BE2C (cell line): ENCODE measurements around the gene TBC1D22A.

Source experiments
- DNase-seq: peaks from one replicate; pipeline ENCODE4 v3.0.0-alpha.2; 2020
- H3K27me3 ChIP-seq: fragments of 250-450 bp; sonication (Bioruptor Pico); 2 replicates; pipeline ENCODE4 v1.5.1; 2020; ENCODE audit warnings: mild to moderate bottlenecking
- H3K36me3 ChIP-seq: fragments of 250-450 bp; sonication (Bioruptor Pico); 2 replicates; pipeline ENCODE4 v1.5.1; 2020; ENCODE audit warnings: mild to moderate bottlenecking
- H3K4me1 ChIP-seq: fragments of 250-450 bp; sonication (Bioruptor Pico); 2 replicates; pipeline ENCODE4 v1.5.1; 2020
- H3K4me3 ChIP-seq: 2 replicates; pipeline ENCODE4 v1.5.1; 2011; ENCODE audit warnings: low read depth, low read length
- H3K9me3 ChIP-seq: fragments of 250-450 bp; sonication (Bioruptor Pico); 2 replicates; pipeline ENCODE4 v1.5.1; 2020
- TF ChIP-seq, protein P1 (sequence below): IDR thresholded peaks from 2 replicates; pipeline ENCODE4 v1.5.1; 2012; ENCODE audit warnings: mild to moderate bottlenecking, low read depth, low read length

Gene TBC1D22A

DNA sequence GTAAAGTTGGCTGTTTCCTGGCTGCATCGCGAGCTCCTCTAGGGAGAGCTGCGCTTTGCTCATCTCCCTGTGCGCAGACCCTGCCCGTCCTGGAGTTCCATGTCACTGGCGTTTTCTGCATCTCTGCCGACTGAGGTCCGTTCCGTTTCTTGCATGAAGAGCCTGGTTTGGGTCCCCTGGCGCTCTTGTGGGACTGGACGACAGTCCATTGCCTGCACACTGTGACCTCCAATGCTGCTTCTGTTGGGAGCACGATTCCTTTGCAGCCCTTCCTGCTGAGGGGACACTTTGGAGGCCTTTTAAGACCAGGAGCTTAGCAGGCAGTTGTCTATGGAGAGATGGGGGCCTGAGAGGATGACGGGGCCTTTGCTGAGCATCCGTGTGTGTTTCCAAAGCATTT is 90.3 kb downstream of the TBC1D22A start:
- Histone ChIP-seq H3K4me3 (no peak overlapping the region), H3K4me1 (peaks cover 15% of the 10 kb centered on the region), H3K27me3 (no peaks in the 10 kb centered on the region), H3K36me3 (no peaks in the 10 kb centered on the region; the same call in 1 of the 2 replicates), H3K9me3 (no peaks in the 10 kb centered on the region)
- DNase-seq = no peak
- TF ChIP-seq, protein P1, sequence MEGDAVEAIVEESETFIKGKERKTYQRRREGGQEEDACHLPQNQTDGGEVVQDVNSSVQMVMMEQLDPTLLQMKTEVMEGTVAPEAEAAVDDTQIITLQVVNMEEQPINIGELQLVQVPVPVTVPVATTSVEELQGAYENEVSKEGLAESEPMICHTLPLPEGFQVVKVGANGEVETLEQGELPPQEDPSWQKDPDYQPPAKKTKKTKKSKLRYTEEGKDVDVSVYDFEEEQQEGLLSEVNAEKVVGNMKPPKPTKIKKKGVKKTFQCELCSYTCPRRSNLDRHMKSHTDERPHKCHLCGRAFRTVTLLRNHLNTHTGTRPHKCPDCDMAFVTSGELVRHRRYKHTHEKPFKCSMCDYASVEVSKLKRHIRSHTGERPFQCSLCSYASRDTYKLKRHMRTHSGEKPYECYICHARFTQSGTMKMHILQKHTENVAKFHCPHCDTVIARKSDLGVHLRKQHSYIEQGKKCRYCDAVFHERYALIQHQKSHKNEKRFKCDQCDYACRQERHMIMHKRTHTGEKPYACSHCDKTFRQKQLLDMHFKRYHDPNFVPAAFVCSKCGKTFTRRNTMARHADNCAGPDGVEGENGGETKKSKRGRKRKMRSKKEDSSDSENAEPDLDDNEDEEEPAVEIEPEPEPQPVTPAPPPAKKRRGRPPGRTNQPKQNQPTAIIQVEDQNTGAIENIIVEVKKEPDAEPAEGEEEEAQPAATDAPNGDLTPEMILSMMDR = no peak

DNA sequence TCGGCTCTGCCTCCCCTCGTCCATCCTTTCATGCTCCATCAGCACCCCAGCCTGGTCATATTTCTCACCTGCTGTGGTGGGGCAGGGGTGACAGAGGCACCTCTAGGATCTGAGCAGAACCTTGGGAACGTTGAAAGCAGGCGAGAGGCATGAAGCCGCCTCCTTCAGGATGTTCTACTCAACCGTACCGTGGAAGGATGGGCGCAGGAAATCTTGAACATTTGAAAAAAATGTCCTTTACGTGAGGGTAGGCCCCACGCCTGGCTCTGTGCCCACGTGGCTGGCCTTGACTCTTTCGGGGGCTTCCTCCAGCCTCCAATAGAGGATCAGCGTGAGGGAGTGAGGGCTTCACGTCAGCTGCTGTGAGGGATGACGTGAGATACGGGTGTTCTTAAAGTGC is 90.7 kb downstream of the TBC1D22A start:
- H3K27me3 ChIP-seq = no peaks in the 10 kb centered on the region
- no peaks in the 10 kb centered on the region for H3K9me3 ChIP-seq
- H3K4me1 ChIP-seq = peaks cover 15% of the 10 kb centered on the region
- H3K4me3 ChIP-seq = no peak overlapping the region
- DNase-seq = no peak
- TF ChIP-seq, protein P1 = no peak
- H3K36me3 ChIP-seq = no peaks in the 10 kb centered on the region; the same call in 1 of the 2 replicates

DNA sequence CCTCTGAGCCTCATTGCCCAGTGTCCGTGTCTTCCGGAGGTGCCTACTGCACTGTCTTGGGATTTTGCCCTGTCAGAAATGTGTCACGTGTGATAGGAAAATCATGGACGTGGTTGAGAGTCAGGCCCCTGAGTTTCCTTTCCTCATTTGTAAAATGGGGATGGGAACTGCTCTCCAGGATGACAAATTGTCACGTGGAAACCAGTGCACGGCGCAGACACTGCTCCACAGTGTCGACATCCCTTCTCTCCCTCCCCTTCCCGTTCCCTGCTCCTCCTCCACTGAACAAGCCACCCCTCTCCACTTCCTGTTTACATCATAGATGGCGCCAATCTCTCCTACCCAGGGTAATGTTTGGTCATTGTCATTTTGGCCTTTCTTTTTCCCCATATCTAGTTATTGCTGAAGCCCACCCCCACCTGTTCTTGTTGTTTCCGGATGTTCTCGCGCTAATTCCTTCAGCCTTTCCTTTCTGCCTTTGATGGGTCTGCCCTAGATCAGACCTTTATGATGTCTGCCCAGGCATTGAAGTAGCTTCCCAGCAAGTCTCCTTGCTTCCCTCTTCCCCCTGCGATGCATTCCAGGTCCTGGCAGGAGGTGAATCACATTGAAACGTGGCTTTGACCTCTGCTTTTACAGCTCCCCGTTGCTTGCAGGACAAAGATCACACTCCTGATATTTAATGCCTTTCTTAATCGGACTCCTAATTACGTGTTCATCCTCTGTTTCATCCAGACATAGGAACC is 91.8 kb downstream of the TBC1D22A start:
- Histone ChIP-seq H3K9me3 (no peaks in the 10 kb centered on the region), H3K27me3 (no peaks in the 10 kb centered on the region), H3K4me3 (no peak overlapping the region), H3K36me3 (no peaks in the 10 kb centered on the region; the same call in 1 of the 2 replicates), H3K4me1 (peaks cover 15% of the 10 kb centered on the region)
- TF ChIP-seq, protein P1 = no peak
- no peak for DNase-seq

DNA sequence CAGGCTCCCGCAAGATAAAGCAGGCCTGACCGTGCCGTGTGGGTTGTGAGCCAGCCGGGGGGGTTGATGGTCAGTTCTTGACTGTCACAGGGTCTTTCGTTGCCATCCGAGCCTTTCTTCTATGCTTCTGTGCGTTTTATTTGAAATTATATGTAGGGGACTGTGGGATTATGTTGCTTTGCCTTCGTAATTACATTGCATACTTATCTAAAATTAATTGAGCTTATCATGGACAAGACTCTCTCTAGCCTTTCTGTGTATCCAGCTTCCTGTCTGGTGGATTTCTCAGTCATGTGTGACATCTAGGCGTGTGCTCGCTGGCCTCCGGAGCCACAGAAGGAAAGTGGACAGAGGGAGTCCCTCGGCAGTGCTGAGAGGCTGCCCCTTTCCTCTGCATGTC is 93.2 kb downstream of the TBC1D22A start:
- Histone ChIP-seq H3K4me3 (no peak overlapping the region), H3K36me3 (no peaks in the 10 kb centered on the region; the same call in 1 of the 2 replicates), H3K27me3 (no peaks in the 10 kb centered on the region), H3K9me3 (no peaks in the 10 kb centered on the region), H3K4me1 (peaks cover 15% of the 10 kb centered on the region)
- TF ChIP-seq, protein P1 = no peak
- DNase-seq = no peak

DNA sequence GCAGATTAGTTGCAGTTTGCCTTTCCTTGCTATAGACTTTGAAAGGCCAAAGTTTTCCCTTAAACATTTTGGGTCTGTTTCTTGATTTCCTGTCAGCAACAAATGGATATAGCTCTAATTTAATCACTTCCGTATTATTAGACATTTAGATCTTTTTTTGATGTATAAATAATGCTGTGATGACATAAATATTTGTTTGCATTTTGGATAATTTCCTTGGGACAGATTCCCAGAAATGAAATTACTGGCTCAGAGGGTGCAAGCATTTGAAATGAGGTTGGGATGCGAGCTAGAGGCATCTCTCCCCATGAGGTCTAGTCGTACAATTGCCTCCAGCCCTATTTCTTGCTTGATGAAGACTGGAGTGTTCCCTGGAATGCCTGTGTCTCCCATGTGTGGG is 94.2 kb downstream of the TBC1D22A start:
- no peaks in the 10 kb centered on the region for H3K9me3 ChIP-seq
- no peak overlapping the region for H3K4me3 ChIP-seq
- no peaks in the 10 kb centered on the region for H3K27me3 ChIP-seq
- TF ChIP-seq, protein P1 = no peak
- no peaks in the 10 kb centered on the region for H3K36me3 ChIP-seq
- peaks cover 15% of the 10 kb centered on the region for H3K4me1 ChIP-seq
- no peak for DNase-seq

DNA sequence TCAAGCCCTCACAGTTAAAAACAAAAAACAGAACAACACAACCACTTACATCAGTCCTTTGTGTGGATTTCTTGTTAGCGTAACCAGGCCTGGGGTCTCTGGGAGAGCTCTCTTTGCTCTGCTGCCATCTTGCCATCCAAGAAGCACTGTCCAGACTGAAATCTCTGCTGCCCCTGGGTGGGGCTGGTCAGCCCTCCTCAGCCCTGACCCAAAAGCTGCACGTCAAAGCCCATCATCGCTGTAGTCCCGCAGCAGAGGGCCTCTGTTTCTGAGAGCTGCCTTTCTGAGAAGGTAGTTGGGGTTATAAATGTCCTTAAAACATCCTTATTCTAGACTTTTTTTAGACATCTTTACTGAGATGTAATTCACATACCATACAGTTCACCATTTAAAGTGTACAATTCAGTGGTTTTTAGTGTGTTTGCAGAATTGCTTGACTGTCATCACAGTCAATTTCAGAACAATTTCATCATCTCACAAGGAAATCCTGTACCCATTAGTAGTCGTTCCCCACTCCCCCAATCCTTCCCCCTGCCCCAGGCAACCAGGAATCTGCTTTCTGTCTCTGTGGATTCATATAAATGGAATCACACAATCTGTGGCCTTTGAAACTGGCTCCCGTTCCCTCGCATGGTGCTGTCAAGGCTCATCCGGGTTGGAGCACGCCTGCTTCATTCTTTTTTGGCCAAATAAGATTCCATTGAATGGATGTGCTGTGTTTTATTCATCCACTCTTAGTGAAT is 94.9 kb downstream of the TBC1D22A start:
- DNase-seq = no peak
- Histone ChIP-seq H3K27me3 (no peaks in the 10 kb centered on the region), H3K4me3 (no peak overlapping the region), H3K4me1 (peaks cover 15% of the 10 kb centered on the region), H3K9me3 (no peaks in the 10 kb centered on the region), H3K36me3 (no peaks in the 10 kb centered on the region)
- TF ChIP-seq, protein P1 = no peak
